GM18519 (cell line): ENCODE measurements around the gene CSMD2.
"Not testable (repeated sequence)": the region's sequence is repeated elsewhere in the genome, so short reads cannot be mapped to it uniquely, and the experiment has no call there.

ENCODE experiments used
- ATAC-seq: cut with Tn5 transposase; IDR thresholded peaks from one replicate; pipeline ENCODE4 v1.9.1; 2021; ENCODE audit warnings: mild to moderate bottlenecking, moderate library complexity; ENCODE audit not compliant: unreplicated experiment, low FRiP score

CSMD2 gene

GRCh38 chr1:33529957-33530356 lies 635.1 kb downstream of the CSMD2 start:
- no peak for ATAC-seq

- no peak for ATAC-seq
Observed at GRCh38 chr1:33527934-33528333, 637.1 kb downstream of the CSMD2 start.

DNA sequence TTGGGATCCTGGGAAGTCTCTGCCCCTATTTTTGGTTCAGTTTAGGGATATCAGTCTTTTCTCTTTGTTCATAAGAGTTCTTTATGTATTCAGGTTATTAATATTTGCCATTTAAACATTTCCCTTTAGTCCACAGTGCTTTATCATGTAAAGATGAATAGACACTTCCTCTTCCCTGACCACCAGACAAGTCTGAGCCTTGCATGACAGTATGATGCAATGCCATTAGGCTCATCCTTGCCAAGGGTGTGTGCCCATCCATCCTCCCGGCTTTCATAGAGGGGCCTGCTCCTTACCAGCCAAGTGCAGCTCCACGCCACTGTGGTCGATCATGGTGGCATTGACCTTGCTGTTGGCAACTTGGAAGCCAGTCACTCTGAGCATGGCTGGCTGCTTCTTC lies 640.4 kb downstream of the CSMD2 start:
- ATAC-seq, result no peak

DNA sequence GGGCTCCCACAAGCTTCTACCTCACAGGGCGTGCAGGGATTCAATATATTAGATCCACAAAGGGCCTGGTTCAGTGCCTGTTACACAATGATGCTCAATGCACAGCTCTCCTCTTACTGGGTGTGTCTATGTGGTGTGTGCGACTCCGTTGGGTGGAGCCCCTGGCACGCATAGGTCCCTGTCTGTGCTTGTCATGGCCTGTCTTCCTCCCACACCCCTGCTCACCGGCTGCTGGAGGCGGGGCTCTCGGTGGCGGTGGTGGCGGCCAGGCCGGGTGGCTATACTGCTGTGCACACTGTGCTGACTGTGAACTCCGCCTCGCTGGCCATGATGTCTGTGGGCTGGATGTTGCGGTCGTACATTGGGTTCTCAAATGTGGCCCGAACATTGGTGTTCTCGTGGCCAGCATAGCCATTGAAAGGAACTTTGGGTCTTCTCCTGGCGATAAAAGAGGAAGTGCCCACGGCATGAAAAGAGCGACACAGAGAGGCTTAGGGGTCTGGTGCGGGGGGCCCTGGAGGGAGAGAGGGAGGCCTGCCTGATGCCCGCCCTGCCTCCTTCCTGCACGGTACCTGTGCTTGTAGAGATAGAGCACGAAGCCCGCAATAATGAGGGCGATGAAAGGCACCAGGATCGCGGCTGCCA lies 645.7 kb downstream of the CSMD2 start:
- ATAC-seq, result no peak

- ATAC-seq, result no peak
Observed at GRCh38 chr1:33517596-33518250, 647.3 kb downstream of the CSMD2 start.

- no peak for ATAC-seq
Observed at GRCh38 chr1:33516891-33517567, 648.0 kb downstream of the CSMD2 start.

DNA sequence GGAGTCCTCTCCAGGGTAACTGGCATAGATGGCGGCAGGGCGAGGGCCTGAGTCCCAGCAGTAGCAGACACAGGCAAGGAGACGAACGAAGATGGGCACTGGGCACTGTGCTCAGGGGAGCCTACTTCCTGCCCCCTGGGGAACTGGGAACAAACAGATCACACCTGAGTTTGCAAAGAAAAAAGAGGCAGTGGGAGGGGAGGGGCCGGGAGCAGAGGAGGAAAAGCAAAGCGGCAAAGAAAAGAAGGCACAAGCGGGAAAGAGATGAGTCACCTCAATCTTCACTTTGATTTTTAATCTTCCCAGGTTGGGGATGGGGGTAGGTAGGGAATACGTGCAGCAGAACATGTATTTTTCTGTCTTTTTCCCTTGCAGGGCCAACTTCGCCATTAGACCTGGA lies 648.6 kb downstream of the CSMD2 start:
- ATAC-seq, result no peak

DNA sequence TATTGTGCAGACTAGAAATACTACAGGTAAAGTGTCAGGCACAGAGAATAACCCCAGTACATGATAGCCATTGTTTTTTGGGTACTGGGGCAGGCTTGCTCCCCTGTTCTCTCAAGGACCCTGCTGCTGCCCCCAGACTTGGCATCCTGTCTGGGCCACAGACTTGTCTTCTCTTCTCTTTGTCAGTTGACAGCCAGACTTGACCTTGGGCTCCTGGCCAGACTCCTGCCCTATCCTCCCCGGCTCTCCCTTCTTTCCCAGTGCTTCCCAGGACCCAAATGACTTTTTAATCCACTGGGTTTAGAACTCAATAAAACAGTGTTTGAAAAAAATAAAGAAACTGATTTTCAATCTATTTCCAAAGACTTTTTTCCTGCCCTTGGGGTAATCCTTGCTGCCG lies 649.4 kb downstream of the CSMD2 start:
- ATAC-seq, result no peak

DNA sequence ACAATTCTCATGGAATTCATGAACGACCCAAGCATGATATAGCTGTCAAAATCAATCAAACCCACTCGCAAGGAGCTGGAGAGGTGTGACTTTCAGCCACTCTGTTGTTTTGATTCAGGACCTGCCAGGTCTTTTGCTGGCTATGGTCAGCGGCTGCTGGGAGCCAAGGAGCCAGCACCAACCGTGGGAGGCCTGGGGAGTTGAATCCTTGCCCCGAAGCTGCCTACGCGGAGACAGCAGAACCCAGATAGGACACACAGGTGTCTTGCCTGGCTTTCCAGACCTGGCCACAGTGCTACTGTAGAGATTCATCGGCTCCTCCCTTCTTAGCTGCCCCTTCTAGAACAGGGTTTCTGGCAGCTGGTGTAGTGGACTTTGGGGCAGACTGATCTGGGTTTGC lies 649.9 kb downstream of the CSMD2 start:
- ATAC-seq, result no peak

GRCh38 chr1:33512226-33513011 lies 652.6 kb downstream of the CSMD2 start:
- no peak for ATAC-seq

DNA sequence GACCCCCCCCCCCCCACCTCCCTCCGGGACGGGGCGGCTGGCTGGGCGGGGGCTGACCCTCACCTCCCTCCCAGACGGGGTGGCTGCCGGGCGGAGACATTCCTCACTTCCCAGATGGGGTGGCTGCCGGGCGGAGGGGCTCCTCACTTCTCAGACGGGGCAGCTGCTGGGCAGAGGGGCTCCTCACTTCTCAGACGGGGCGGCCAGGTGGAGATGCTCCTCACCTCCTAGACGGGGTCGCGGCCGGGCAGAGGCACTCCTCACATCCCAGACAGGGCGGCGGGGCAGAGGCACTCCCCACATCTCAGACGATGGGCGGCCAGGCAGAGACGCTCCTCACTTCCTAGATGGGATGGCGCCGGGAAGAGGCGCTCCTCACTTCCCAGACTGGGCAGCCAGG lies 655.8 kb downstream of the CSMD2 start:
- ATAC-seq, result not testable (repeated sequence)

- ATAC-seq, result no peak
Observed at GRCh38 chr1:33508151-33508550, 656.9 kb downstream of the CSMD2 start.

GRCh38 chr1:33507661-33508060 lies 657.4 kb downstream of the CSMD2 start:
- no peak for ATAC-seq

- ATAC-seq, result no peak
Observed at GRCh38 chr1:33503506-33503905, 661.5 kb downstream of the CSMD2 start.

DNA sequence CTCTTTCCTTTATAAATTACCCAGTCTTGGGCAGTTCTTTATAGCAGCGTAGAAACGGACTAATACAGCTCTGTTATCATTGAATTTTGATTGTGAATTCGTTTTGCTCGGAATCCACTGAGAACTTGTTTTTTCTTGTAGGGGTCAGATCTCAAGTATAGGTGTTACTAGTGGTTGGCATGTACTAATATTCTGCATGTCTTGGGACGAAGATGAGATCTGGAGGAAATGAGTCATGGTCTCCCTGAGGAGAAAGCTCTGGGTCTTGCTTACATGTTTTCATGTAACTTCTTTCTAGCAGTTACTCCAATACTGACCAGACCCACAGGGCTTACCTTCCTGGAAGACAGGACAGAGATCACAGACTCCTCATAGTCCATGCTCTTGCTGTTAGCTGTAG lies 662.3 kb downstream of the CSMD2 start:
- no peak for ATAC-seq

- no peak for ATAC-seq
Observed at GRCh38 chr1:33501774-33502173, 663.3 kb downstream of the CSMD2 start.

- no peak for ATAC-seq
Observed at GRCh38 chr1:33501309-33501708, 663.7 kb downstream of the CSMD2 start.

- ATAC-seq, result no peak
Observed at GRCh38 chr1:33500547-33500946, 664.5 kb downstream of the CSMD2 start.

DNA sequence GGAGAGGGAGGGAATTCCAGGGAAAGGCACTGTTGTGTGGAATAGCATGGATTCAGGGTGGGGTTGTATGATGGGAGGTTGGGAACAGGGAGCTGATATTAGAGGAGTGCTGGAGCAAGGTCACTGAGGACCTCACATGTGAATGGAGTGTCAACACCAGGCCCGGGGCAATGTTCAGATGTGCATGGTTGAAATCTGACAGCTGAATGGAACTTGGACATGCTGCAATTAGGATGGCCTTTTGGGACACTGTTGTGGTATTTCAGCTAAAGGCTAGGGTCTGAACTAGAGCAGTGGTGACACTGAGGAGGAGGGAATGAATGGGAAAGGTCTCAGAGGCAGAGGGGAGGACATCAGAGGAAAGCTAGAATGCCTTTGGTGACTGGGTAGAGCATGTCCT lies 667.6 kb downstream of the CSMD2 start:
- ATAC-seq, result no peak

DNA sequence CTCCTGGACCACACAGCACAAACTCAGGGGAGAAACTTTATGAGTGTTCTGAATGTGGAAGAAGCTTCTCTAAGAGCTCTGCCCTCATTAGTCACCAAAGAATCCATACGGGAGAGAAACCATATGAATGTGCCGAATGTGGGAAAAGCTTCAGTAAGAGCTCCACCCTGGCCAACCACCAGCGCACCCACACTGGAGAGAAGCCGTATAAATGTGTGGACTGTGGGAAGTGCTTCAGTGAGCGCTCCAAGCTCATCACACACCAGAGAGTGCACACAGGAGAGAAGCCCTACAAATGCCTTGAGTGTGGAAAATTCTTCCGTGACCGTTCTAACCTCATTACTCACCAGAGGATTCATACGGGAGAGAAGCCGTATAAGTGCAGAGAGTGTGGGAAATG lies 670.1 kb downstream of the CSMD2 start:
- no peak for ATAC-seq

DNA sequence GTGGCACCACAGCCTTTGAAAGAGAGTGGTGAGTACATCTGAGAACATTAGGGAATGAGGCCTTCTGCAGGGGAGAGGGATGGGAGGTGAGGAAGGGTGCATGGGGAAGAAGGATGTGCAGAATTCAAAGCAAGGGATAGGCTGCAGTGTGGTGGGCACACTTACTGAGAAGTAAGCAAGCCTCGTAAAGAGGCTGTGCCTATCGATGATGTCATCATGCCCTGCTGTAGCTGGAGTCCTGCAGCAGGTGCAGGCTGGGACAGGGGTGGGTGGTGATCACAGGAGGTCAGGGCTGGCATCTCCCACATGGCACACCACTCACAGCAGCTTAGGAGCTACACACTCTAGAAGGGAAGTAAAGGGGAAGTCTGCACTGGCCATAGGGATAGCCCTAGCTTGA lies 676.4 kb downstream of the CSMD2 start:
- ATAC-seq, result no peak
